Measurements from ENCODE around the gene KCNQ5. TPM values are rescaled to one million over a fixed set of nuclear protein-coding genes. Genes with fewer than 3 reads are reported as not detected.

The KCNQ5 gene
- total and polyA plus RNA-seq, 12 donors: 0.10 to 3.6 (median 0.52) TPM

- 69 to 71% (median 70%) methylated on average over 3 of the region's 3 CpGs for WGBS, 4 donors
- Histone ChIP-seq H3K4me3 (no peak overlapping the region), H3K27me3 (no peaks in the 10 kb centered on the region), H3K9me3 (replicated peaks in 1 of 3) (no peaks in the 10 kb centered on the region), H3K4me1 (replicated peaks in 1 of 2) (no peaks in the 10 kb centered on the region), H3K27ac (no peak overlapping the region), H3K36me3 (replicated peaks in 1 of 2) (no peaks in the 10 kb centered on the region)
- intact Hi-C loops (cut with DNase I): no loop called here
- DNase-seq: no peak
- TF ChIP-seq CTCF (IDR thresholded peaks at IDR 0.05): no peak
- TF ChIP-seq POLR2A (IDR thresholded peaks at IDR 0.05): no peak
Observed at GRCh38 chr6:72669324-72669723, 47.5 kb downstream of the KCNQ5 start.

- 22 to 69% (median 56%) methylated on average over 1 of the region's 1 CpG for WGBS, 4 donors
- no peaks in the 10 kb centered on the region for H3K36me3 ChIP-seq (replicated peaks in 1 of 2)
- H3K27me3 ChIP-seq: no peaks in the 10 kb centered on the region
- no peaks in the 10 kb centered on the region for H3K4me1 ChIP-seq (replicated peaks in 1 of 2)
- no peak for DNase-seq
- H3K4me3 ChIP-seq: no peak overlapping the region
- intact Hi-C loops (cut with DNase I): no loop called here
- no peaks in the 10 kb centered on the region for H3K9me3 ChIP-seq (replicated peaks in 1 of 3)
- TF ChIP-seq POLR2A (IDR thresholded peaks at IDR 0.05) (no peak), CTCF (IDR thresholded peaks at IDR 0.05) (no peak)
- H3K27ac ChIP-seq: no peak overlapping the region
Observed at GRCh38 chr6:72672906-72673305, 51.0 kb downstream of the KCNQ5 start.

DNA sequence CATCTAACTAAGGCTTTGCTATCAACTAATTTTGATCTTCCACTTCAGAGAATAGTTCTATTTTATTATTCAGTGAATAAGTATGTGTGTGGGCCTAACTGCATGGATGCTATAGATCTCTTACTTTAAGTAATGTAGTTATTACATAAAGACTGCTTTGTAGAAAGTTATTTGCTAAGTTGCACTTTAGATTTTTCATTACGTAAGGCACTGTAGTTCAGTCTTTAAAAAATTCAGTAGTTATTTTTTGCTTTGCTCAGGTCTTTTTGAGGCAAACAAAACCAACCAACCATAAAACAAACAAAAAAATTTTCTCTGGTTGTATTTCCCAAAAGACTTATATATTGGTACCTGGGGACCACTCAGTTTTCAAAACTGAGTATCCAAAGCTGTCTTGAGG is 53.0 kb downstream of the KCNQ5 start:
- no peak overlapping the region for H3K4me3 ChIP-seq
- no peak overlapping the region for H3K27ac ChIP-seq
- H3K36me3 ChIP-seq (replicated peaks in 1 of 2): no peaks in the 10 kb centered on the region
- TF ChIP-seq CTCF (IDR thresholded peaks at IDR 0.05) (no peak), POLR2A (IDR thresholded peaks at IDR 0.05) (no peak)
- H3K9me3 ChIP-seq (replicated peaks in 1 of 3): no peaks in the 10 kb centered on the region
- intact Hi-C loops (cut with DNase I): no loop called here
- no peaks in the 10 kb centered on the region for H3K27me3 ChIP-seq
- no peaks in the 10 kb centered on the region for H3K4me1 ChIP-seq (replicated peaks in 1 of 2)
- 82 to 94% (median 86%) methylated on average over 1 of the region's 1 CpG for WGBS, 4 donors
- DNase-seq: no peak

GRCh38 chr6:72675396-72675795 is 53.5 kb downstream of the KCNQ5 start:
- 73 to 88% (median 82%) methylated on average over 1 of the region's 1 CpG for WGBS, 4 donors
- intact Hi-C loops (cut with DNase I): no loop called here
- no peak overlapping the region for H3K4me3 ChIP-seq
- no peaks in the 10 kb centered on the region for H3K9me3 ChIP-seq (replicated peaks in 1 of 3)
- no peak for TF ChIP-seq CTCF (IDR thresholded peaks at IDR 0.05)
- no peak for TF ChIP-seq POLR2A (IDR thresholded peaks at IDR 0.05)
- H3K36me3 ChIP-seq (replicated peaks in 1 of 2): no peaks in the 10 kb centered on the region
- no peaks in the 10 kb centered on the region for H3K4me1 ChIP-seq (replicated peaks in 1 of 2)
- no peak for DNase-seq
- no peak overlapping the region for H3K27ac ChIP-seq
- no peaks in the 10 kb centered on the region for H3K27me3 ChIP-seq
